ENCODE results near the gene XIST.

- TF ChIP-seq, protein P1, sequence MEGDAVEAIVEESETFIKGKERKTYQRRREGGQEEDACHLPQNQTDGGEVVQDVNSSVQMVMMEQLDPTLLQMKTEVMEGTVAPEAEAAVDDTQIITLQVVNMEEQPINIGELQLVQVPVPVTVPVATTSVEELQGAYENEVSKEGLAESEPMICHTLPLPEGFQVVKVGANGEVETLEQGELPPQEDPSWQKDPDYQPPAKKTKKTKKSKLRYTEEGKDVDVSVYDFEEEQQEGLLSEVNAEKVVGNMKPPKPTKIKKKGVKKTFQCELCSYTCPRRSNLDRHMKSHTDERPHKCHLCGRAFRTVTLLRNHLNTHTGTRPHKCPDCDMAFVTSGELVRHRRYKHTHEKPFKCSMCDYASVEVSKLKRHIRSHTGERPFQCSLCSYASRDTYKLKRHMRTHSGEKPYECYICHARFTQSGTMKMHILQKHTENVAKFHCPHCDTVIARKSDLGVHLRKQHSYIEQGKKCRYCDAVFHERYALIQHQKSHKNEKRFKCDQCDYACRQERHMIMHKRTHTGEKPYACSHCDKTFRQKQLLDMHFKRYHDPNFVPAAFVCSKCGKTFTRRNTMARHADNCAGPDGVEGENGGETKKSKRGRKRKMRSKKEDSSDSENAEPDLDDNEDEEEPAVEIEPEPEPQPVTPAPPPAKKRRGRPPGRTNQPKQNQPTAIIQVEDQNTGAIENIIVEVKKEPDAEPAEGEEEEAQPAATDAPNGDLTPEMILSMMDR (conservative IDR thresholded peaks at IDR 0.05), result no peak
- no peak for TF ChIP-seq ZFX (IDR thresholded peaks at IDR 0.05)
These were observed 14.4 kb downstream of the XIST start for GRCh38 chrX:73838123-73838522.

Data from C4-2B (cell line).